OCI-LY3 (cell line): ENCODE data around the gene GDPGP1.
A peak's percentile ranks its signal among the peaks of the same experiment; 100 is the strongest.

Source experiments
- H2AFZ ChIP-seq: fragments of 200-600, 300-600 bp; shearing (Covaris generic); 2 replicates; pipeline ENCODE4 v1.6.0; 2014; ENCODE audit warnings: antibody characterized with exemption, low read depth, low read length
- H3K27ac ChIP-seq: fragments of 200-600, 300-600 bp; sonication (generic); 2 replicates; pipeline ENCODE4 v1.5.1; 2014; ENCODE audit warnings: mild to moderate bottlenecking, low read length, moderate library complexity, mixed read lengths
- H3K27me3 ChIP-seq: fragments of 200-600, 300-600 bp; sonication (generic); 2 replicates; pipeline ENCODE4 v1.6.1; 2014; ENCODE audit warnings: low read depth, low read length, mixed read lengths
- H3K36me3 ChIP-seq: fragments of 200-600, 300-600 bp; sonication (generic); replicated peaks from 2 replicates; pipeline ENCODE3; 2014; ENCODE audit warnings: low read depth, low read length, mixed read lengths
- H3K4me1 ChIP-seq: fragments of 300-600, 200-600 bp; sonication (generic); 2 replicates; pipeline ENCODE4 v1.6.1; 2014; ENCODE audit warnings: low read length, mixed read lengths
- H3K4me2 ChIP-seq: fragments of 200-600, 300-600 bp; sonication (generic); 2 replicates; pipeline ENCODE4 v1.6.1; 2014; ENCODE audit warnings: low read length, mixed read lengths
- H3K4me3 ChIP-seq: fragments of 300-600, 200-600 bp; sonication (generic); 2 replicates; pipeline ENCODE4 v1.5.1; 2014; ENCODE audit warnings: antibody characterized with exemption, mild to moderate bottlenecking, low read length, moderate library complexity
- H3K79me2 ChIP-seq: fragments of 300-600, 200-600 bp; shearing (Covaris generic); 2 replicates; pipeline ENCODE4 v1.6.1; 2014; ENCODE audit warnings: mild to moderate bottlenecking, low read length, mixed read lengths
- H3K9ac ChIP-seq: fragments of 300-600, 200-600 bp; shearing (Covaris generic); 2 replicates; pipeline ENCODE4 v1.6.0; 2014; ENCODE audit warnings: mild to moderate bottlenecking, low read length, moderate library complexity
- H3K9me3 ChIP-seq: fragments of 200-600, 300-600 bp; shearing (Covaris generic); 2 replicates; pipeline ENCODE4 v1.6.1; 2014; ENCODE audit warnings: low read length, mixed read lengths; ENCODE audit not compliant: insufficient read depth
- H4K20me1 ChIP-seq: fragments of 200-600, 300-600 bp; sonication (generic); 2 replicates; pipeline ENCODE4 v1.6.1; 2016; ENCODE audit warnings: low read length, mixed read lengths; ENCODE audit not compliant: insufficient read depth
- CTCF ChIP-seq: fragments of 200-600, 300-600 bp; sonication (generic); IDR thresholded peaks from 2 replicates; pipeline ENCODE4 v1.5.1; 2014; ENCODE audit warnings: antibody characterized with exemption, low read length, low read depth
- EZH2phosphoT487 ChIP-seq: fragments of 200-600 bp; shearing (Covaris generic); IDR thresholded peaks from 2 replicates; pipeline ENCODE4 v1.6.1; 2018; ENCODE audit warnings: antibody characterized with exemption, mixed run types, low read depth

GDPGP1 gene

GRCh38 chr15:90286678-90287077 lies 52.7 kb downstream of the GDPGP1 start:
- Histone ChIP-seq H3K4me2 (no peak overlapping the region), H3K27ac (no peak overlapping the region), H3K79me2 (no peaks in the 10 kb centered on the region), H3K9ac (no peak overlapping the region), H3K27me3 (no peaks in the 10 kb centered on the region), H3K9me3 (no peaks in the 10 kb centered on the region), H3K4me1 (no peaks in the 10 kb centered on the region; the same call in 1 of the 2 replicates), H4K20me1 (no peaks in the 10 kb centered on the region), H2AFZ (no peak overlapping the region), H3K36me3 (no peaks in the 10 kb centered on the region), H3K4me3 (no peak overlapping the region)
- TF ChIP-seq EZH2phosphoT487, result no peak
- peak; percentile 78 for TF ChIP-seq CTCF

GRCh38 chr15:90287101-90287500 lies 53.1 kb downstream of the GDPGP1 start:
- Histone ChIP-seq H3K4me1 (no peaks in the 10 kb centered on the region; the same call in 1 of the 2 replicates), H3K27ac (no peak overlapping the region), H3K4me3 (no peak overlapping the region), H3K27me3 (no peaks in the 10 kb centered on the region), H4K20me1 (no peaks in the 10 kb centered on the region), H2AFZ (no peak overlapping the region), H3K9me3 (no peaks in the 10 kb centered on the region), H3K79me2 (no peaks in the 10 kb centered on the region), H3K36me3 (no peaks in the 10 kb centered on the region), H3K9ac (no peak overlapping the region), H3K4me2 (no peak overlapping the region)
- TF ChIP-seq CTCF (no peak), EZH2phosphoT487 (no peak)

GRCh38 chr15:90287946-90288345 lies 53.9 kb downstream of the GDPGP1 start:
- no peaks in the 10 kb centered on the region for H3K79me2 ChIP-seq
- H3K27ac ChIP-seq, result no peak overlapping the region
- H3K9me3 ChIP-seq, result no peaks in the 10 kb centered on the region
- H3K4me3 ChIP-seq, result no peak overlapping the region
- no peak overlapping the region for H3K9ac ChIP-seq
- no peaks in the 10 kb centered on the region for H3K36me3 ChIP-seq
- H2AFZ ChIP-seq, result no peak overlapping the region
- H4K20me1 ChIP-seq, result no peaks in the 10 kb centered on the region
- no peaks in the 10 kb centered on the region; the same call in 1 of the 2 replicates for H3K4me1 ChIP-seq
- TF ChIP-seq CTCF (no peak), EZH2phosphoT487 (no peak)
- H3K27me3 ChIP-seq, result no peaks in the 10 kb centered on the region
- no peak overlapping the region for H3K4me2 ChIP-seq

GRCh38 chr15:90291679-90292356 lies 57.8 kb downstream of the GDPGP1 start:
- Histone ChIP-seq H3K4me1 (peaks cover 30% of the 10 kb centered on the region), H3K79me2 (no peaks in the 10 kb centered on the region), H3K9me3 (no peaks in the 10 kb centered on the region), H3K27ac (no peak overlapping the region), H2AFZ (no peak overlapping the region; the same call in 1 of the 2 replicates), H4K20me1 (no peaks in the 10 kb centered on the region), H3K4me3 (no peak overlapping the region), H3K4me2 (peak overlapping the region; percentile 24), H3K27me3 (no peaks in the 10 kb centered on the region), H3K36me3 (no peaks in the 10 kb centered on the region), H3K9ac (no peak overlapping the region)
- TF ChIP-seq CTCF (no peak), EZH2phosphoT487 (no peak)
